Neural progenitor cell (in vitro differentiated cells): ENCODE measurements around the gene JHY. TPM values are rescaled to one million over a fixed set of nuclear protein-coding genes. Genes with fewer than 3 reads are reported as not detected.
A peak's percentile ranks its signal among the peaks of the same experiment; 100 is the strongest.

Source experiments
- DNase-seq: peaks from one replicate; pipeline ENCODE4 v3.0.0-alpha.2; 2016; ENCODE audit warnings: low spot score
- H2AFZ ChIP-seq: fragments of 200-600 bp; sonication (generic); replicated peaks from 2 replicates; pipeline ENCODE4 v1.6.1; 2016; ENCODE audit warnings: antibody characterized with exemption
- H3F3A ChIP-seq: fragments of 200-600 bp; sonication (generic); 2 replicates; pipeline ENCODE4 v1.6.1; 2016; ENCODE audit warnings: antibody characterized with exemption, low read depth
- H3K27ac ChIP-seq: fragments of 200-600 bp; sonication (generic); 2 replicates; pipeline ENCODE4 v1.5.1; 2016; ENCODE audit warnings: mild to moderate bottlenecking
- H3K27me3 ChIP-seq: fragments of 200-600 bp; sonication (generic); 2 replicates; pipeline ENCODE4 v1.6.1; 2016; ENCODE audit warnings: mild to moderate bottlenecking, moderate library complexity
- H3K36me3 ChIP-seq: fragments of 200-600 bp; sonication (generic); 2 replicates; pipeline ENCODE4 v1.5.1; 2016
- H3K4me1 ChIP-seq: fragments of 200-600 bp; sonication (generic); 2 replicates; pipeline ENCODE4 v1.6.1; 2016; ENCODE audit warnings: mixed run types
- H3K4me2 ChIP-seq: fragments of 200-600 bp; sonication (generic); 2 replicates; pipeline ENCODE4 v1.6.1; 2016
- H3K4me3 ChIP-seq: fragments of 200-600 bp; sonication (generic); 2 replicates; pipeline ENCODE4 v1.5.1; 2016
- H3K79me2 ChIP-seq: fragments of 200-600 bp; sonication (generic); 2 replicates; pipeline ENCODE4 v1.6.1; 2016; ENCODE audit warnings: low read depth
- H3K9ac ChIP-seq: fragments of 200-600 bp; sonication (generic); 2 replicates; pipeline ENCODE4 v1.6.1; 2016
- H3K9me3 ChIP-seq: fragments of 200-600 bp; sonication (generic); 2 replicates; pipeline ENCODE4 v1.5.1; 2016; ENCODE audit warnings: low read depth
- H4K20me1 ChIP-seq: fragments of 200-600 bp; sonication (generic); 2 replicates; pipeline ENCODE4 v1.6.1; 2016; ENCODE audit warnings: low read depth
- H3K27ac Mint-ChIP-seq: 3 replicates; pipeline ENCODE4 v1.8.0; 2021; ENCODE audit warnings: mixed read lengths
- H3K27me3 Mint-ChIP-seq: 2 replicates; pipeline ENCODE4 v1.8.0; 2022; ENCODE audit warnings: low read depth, mild to moderate bottlenecking, inconsistent platforms, moderate library complexity, mixed read lengths; ENCODE audit not compliant: insufficient read depth
- H3K36me3 Mint-ChIP-seq: 3 replicates; pipeline ENCODE4 v1.8.0; 2021; ENCODE audit warnings: mixed read lengths
- H3K4me1 Mint-ChIP-seq: 3 replicates; pipeline ENCODE4 v1.8.0; 2021; ENCODE audit warnings: mixed read lengths
- H3K4me3 Mint-ChIP-seq: 3 replicates; pipeline ENCODE4 v1.8.0; 2021; ENCODE audit warnings: mild to moderate bottlenecking, moderate library complexity, mixed read lengths
- H3K9me3 Mint-ChIP-seq: 3 replicates; pipeline ENCODE4 v1.8.0; 2020; ENCODE audit warnings: mixed read lengths
- CTCF ChIP-seq: fragments of 200-600 bp; sonication (generic); IDR thresholded peaks from 2 replicates; pipeline ENCODE4 v1.5.1; 2017; ENCODE audit warnings: antibody characterized with exemption, mild to moderate bottlenecking
- EZH2 ChIP-seq: fragments of 200-600 bp; sonication (generic); IDR thresholded peaks from 2 replicates; pipeline ENCODE4 v1.6.1; 2017; ENCODE audit warnings: antibody characterized with exemption, mild to moderate bottlenecking, moderate library complexity
- EZH2phosphoT487 ChIP-seq: fragments of 200-600 bp; sonication (generic); IDR thresholded peaks from 2 replicates; pipeline ENCODE4 v1.6.1; 2017; ENCODE audit warnings: antibody characterized with exemption
- total RNA-seq: library from RNA; depleted of rRNA; stranded (reverse); fragments of >200 nt; gene quantifications from 2 replicates; pipeline ENCODE4 v1.2.3, GENCODE V29; 2015; ENCODE audit warnings: low replicate concordance

JHY gene
- total RNA-seq, 1 donor from 2014 or later: 0.69 TPM

- DNase-seq: no peak
- Mint-ChIP-seq H3K4me1 (peaks cover 16% of the 10 kb centered on the region), H3K36me3 (no peaks in the 10 kb centered on the region), H3K27me3 (peaks cover 2% of the 10 kb centered on the region), H3K27ac (no peak overlapping the region), H3K9me3 (no peaks in the 10 kb centered on the region), H3K4me3 (no peak overlapping the region)
- Histone ChIP-seq H3K79me2 (no peaks in the 10 kb centered on the region), H3K4me2 (no peak overlapping the region), H2AFZ (no peak overlapping the region), H3K27me3 (peaks cover 28% of the 10 kb centered on the region), H3F3A (no peaks in the 10 kb centered on the region), H3K9ac (no peak overlapping the region), H3K27ac (no peak overlapping the region), H3K4me1 (no peaks in the 10 kb centered on the region), H3K4me3 (no peak overlapping the region), H4K20me1 (no peaks in the 10 kb centered on the region), H3K36me3 (no peaks in the 10 kb centered on the region), H3K9me3 (no peaks in the 10 kb centered on the region)
- TF ChIP-seq EZH2phosphoT487 (no peak), CTCF (no peak), EZH2 (no peak)
Measured at GRCh38 chr11:122877732-122878131, 4.8 kb upstream of the JHY start.

- no peaks in the 10 kb centered on the region for H3F3A ChIP-seq
- H3K4me2 ChIP-seq: no peak overlapping the region
- no peak overlapping the region for H3K4me3 Mint-ChIP-seq
- no peaks in the 10 kb centered on the region for H4K20me1 ChIP-seq
- H3K4me1 ChIP-seq: no peaks in the 10 kb centered on the region
- no peaks in the 10 kb centered on the region for H3K79me2 ChIP-seq
- no peaks in the 10 kb centered on the region for H3K36me3 ChIP-seq
- H3K9ac ChIP-seq: no peak overlapping the region
- H3K27me3 ChIP-seq: peaks cover 46% of the 10 kb centered on the region
- H3K4me3 ChIP-seq: no peak overlapping the region
- H3K27ac Mint-ChIP-seq: no peak overlapping the region
- no peaks in the 10 kb centered on the region for H3K9me3 ChIP-seq
- H3K27ac ChIP-seq: no peak overlapping the region
- no peaks in the 10 kb centered on the region for H3K9me3 Mint-ChIP-seq
- no peak overlapping the region for H2AFZ ChIP-seq
- peaks cover 21% of the 10 kb centered on the region for H3K4me1 Mint-ChIP-seq
- peaks cover 6% of the 10 kb centered on the region for H3K27me3 Mint-ChIP-seq
- DNase-seq: peak; percentile 47
- H3K36me3 Mint-ChIP-seq: no peaks in the 10 kb centered on the region
- no peak for TF ChIP-seq EZH2
- peak; percentile 38 for TF ChIP-seq CTCF
- TF ChIP-seq EZH2phosphoT487: no peak
Measured at GRCh38 chr11:122879785-122880184, 2.8 kb upstream of the JHY start.

- no peak for TF ChIP-seq EZH2
- TF ChIP-seq CTCF: no peak
- TF ChIP-seq EZH2phosphoT487: no peak
- Histone ChIP-seq H2AFZ (peak overlapping the region; percentile 83), H3K9ac (no peak overlapping the region), H4K20me1 (no peaks in the 10 kb centered on the region), H3K4me1 (no peaks in the 10 kb centered on the region), H3K4me2 (peak overlapping the region; percentile 76), H3K27me3 (peaks cover 46% of the 10 kb centered on the region), H3K4me3 (peak overlapping the region; percentile 63), H3K27ac (no peak overlapping the region), H3K79me2 (no peaks in the 10 kb centered on the region), H3F3A (no peaks in the 10 kb centered on the region), H3K36me3 (no peaks in the 10 kb centered on the region), H3K9me3 (no peaks in the 10 kb centered on the region)
- Mint-ChIP-seq H3K9me3 (no peaks in the 10 kb centered on the region), H3K27ac (no peak overlapping the region), H3K4me1 (peaks cover 21% of the 10 kb centered on the region), H3K36me3 (peaks cover 2% of the 10 kb centered on the region), H3K27me3 (peaks cover 9% of the 10 kb centered on the region), H3K4me3 (peak overlapping the region; percentile 87)
- peak; percentile 50 for DNase-seq
Measured at GRCh38 chr11:122882857-122883645, 492 bp downstream of the JHY start.
